ENCODE measurements around the gene HDAC7.

HDAC7 gene

DNA sequence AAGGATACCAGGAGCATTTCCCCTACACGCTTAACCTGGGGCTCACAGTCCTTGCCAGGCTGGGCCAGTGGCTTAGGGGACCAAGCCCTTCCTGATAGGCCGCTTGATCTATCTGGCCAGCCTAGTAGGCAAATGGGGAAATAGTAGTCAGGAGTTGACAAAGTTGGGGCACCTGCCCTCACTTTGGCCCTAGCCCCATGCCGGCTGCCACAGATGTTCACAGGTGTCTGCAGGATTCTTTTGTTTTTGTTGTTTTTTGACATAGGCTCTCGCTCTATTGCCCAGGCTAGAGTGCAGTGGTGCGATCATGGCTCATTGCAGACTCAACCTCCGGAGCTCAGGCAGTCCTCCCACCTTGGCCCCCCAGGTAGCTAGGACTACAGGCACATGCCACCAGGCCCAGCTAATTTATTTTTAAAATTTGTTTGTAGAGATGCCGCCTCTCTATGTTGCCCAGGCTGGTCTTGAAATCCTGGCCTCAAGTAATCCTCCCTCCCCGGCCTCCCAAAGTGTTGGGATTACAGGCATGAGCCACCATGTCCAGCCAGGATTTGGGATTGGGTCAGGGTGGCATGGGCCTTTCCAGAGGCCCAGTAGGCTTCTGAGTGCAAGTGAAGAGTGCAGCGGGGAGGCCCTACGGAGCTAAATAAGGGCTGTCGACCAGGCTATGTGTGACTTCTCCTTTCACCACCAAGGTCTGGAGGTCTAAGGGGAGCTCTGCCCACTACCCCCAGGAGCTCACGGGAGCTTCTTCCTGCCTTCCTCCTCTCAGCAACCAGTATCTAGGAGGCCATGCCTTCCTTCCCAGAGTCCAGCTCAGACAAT, 15.5 kb upstream of the HDAC7 start:
- no peak overlapping the region for H3K9ac ChIP-seq (ENCODE audit: low read length)
- H3K9me3 ChIP-seq (ENCODE audit: control insufficient read depth, low read length), result no peaks in the 10 kb centered on the region
- H3K27me3 ChIP-seq (ENCODE audit: control insufficient read depth, insufficient read depth, low read length), result no peaks in the 10 kb centered on the region
- no peaks in the 10 kb centered on the region for H3K36me3 ChIP-seq (ENCODE audit: control insufficient read depth, insufficient read depth, low read length)
- H3K4me1 ChIP-seq (ENCODE audit: control insufficient read depth, insufficient read depth, low read length), result peaks cover 4% of the 10 kb centered on the region
- no peak overlapping the region for H3K4me3 ChIP-seq (ENCODE audit: low read length)

GRCh38 chr12:47834199-47834903, 14.6 kb upstream of the HDAC7 start:
- H3K9ac ChIP-seq (ENCODE audit: low read length), result no peak overlapping the region
- no peaks in the 10 kb centered on the region for H3K9me3 ChIP-seq (ENCODE audit: control insufficient read depth, low read length)
- no peak overlapping the region for H3K4me3 ChIP-seq (ENCODE audit: low read length)
- no peaks in the 10 kb centered on the region for H3K36me3 ChIP-seq (ENCODE audit: control insufficient read depth, insufficient read depth, low read length)
- H3K27me3 ChIP-seq (ENCODE audit: control insufficient read depth, insufficient read depth, low read length), result no peaks in the 10 kb centered on the region
- H3K4me1 ChIP-seq (ENCODE audit: control insufficient read depth, insufficient read depth, low read length), result peaks cover 8% of the 10 kb centered on the region

DNA sequence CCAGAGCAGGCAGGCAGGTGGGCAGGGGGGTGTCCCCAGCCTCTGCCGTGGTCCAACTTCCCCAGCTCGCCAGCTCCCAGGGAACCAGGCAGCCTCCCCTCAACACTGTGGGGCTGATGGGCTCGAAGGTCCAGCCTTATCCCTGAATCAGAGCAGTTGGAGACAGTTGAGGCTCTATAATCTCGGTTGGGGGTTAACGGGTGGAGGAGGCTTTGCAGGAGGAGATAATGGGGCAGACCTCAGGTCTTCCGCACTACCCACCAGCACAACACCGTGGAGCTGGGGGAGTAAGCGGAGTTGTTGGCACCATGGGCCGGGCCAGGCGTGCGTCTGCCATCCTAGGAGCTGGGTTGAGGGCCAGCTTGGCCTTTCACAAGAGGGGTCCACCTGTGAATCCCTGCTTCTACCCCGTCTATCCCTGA, 13.9 kb upstream of the HDAC7 start:
- no peaks in the 10 kb centered on the region for H3K27me3 ChIP-seq (ENCODE audit: control insufficient read depth, insufficient read depth, low read length)
- no peaks in the 10 kb centered on the region for H3K36me3 ChIP-seq (ENCODE audit: control insufficient read depth, insufficient read depth, low read length)
- H3K9me3 ChIP-seq (ENCODE audit: control insufficient read depth, low read length), result no peaks in the 10 kb centered on the region
- H3K9ac ChIP-seq (ENCODE audit: low read length), result no peak overlapping the region
- no peak overlapping the region for H3K4me3 ChIP-seq (ENCODE audit: low read length)
- peaks cover 15% of the 10 kb centered on the region for H3K4me1 ChIP-seq (ENCODE audit: control insufficient read depth, insufficient read depth, low read length)

DNA sequence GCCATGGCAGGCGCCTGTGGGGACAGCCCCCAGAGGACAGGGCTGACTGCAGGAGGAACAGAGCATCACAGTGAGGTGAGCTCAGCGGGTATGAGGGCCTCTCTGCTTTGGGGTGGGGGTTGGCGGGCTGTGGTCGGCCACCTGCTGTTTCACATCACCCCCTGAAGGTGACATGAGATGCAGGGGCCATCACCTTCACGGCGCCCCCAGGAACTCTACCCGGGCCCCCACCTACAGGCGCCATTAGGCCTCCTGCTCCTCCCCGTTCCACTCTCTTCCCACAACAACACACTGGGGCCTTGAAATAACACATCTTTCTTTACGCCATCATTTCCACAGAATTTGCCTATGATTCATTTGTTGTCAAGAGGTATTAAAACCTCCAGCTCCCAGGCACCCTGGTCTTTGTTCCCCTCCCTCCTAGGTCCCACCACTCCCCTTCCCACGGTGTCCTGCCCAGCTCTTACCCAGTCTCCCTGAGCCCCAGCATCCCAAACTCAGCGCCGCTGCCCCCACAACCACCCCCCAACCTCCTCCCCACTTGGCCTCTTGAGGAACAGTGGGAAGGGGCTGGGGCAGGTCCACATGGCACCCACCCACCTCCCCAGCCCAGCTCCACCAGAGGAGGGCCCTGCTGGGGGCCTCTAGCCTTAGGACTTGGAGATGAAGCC, 12.7 kb upstream of the HDAC7 start:
- H3K4me1 ChIP-seq (ENCODE audit: control insufficient read depth, insufficient read depth, low read length), result peaks cover 16% of the 10 kb centered on the region
- H3K9me3 ChIP-seq (ENCODE audit: control insufficient read depth, low read length), result no peaks in the 10 kb centered on the region
- no peak overlapping the region for H3K4me3 ChIP-seq (ENCODE audit: low read length)
- no peak overlapping the region for H3K9ac ChIP-seq (ENCODE audit: low read length)
- H3K36me3 ChIP-seq (ENCODE audit: control insufficient read depth, insufficient read depth, low read length), result no peaks in the 10 kb centered on the region
- no peaks in the 10 kb centered on the region for H3K27me3 ChIP-seq (ENCODE audit: control insufficient read depth, insufficient read depth, low read length)

GRCh38 chr12:47829584-47829983, 9.9 kb upstream of the HDAC7 start:
- peak overlapping the region; percentile 56 for H3K9ac ChIP-seq (ENCODE audit: low read length)
- H3K27me3 ChIP-seq (ENCODE audit: control insufficient read depth, insufficient read depth, low read length), result no peaks in the 10 kb centered on the region
- peaks cover 36% of the 10 kb centered on the region for H3K4me1 ChIP-seq (ENCODE audit: control insufficient read depth, insufficient read depth, low read length)
- H3K4me3 ChIP-seq (ENCODE audit: low read length), result no peak overlapping the region
- H3K9me3 ChIP-seq (ENCODE audit: control insufficient read depth, low read length), result no peaks in the 10 kb centered on the region
- H3K36me3 ChIP-seq (ENCODE audit: control insufficient read depth, insufficient read depth, low read length), result no peaks in the 10 kb centered on the region

- H3K4me1 ChIP-seq (ENCODE audit: control insufficient read depth, insufficient read depth, low read length), result peaks cover 41% of the 10 kb centered on the region
- peak overlapping the region; percentile 56 for H3K9ac ChIP-seq (ENCODE audit: low read length)
Observed at GRCh38 chr12:47828976-47829482, 9.3 kb upstream of the HDAC7 start.

GRCh38 chr12:47828008-47828975, 8.6 kb upstream of the HDAC7 start:
- no peaks in the 10 kb centered on the region for H3K36me3 ChIP-seq (ENCODE audit: control insufficient read depth, insufficient read depth, low read length)
- H3K27me3 ChIP-seq (ENCODE audit: control insufficient read depth, insufficient read depth, low read length), result no peaks in the 10 kb centered on the region
- H3K9me3 ChIP-seq (ENCODE audit: control insufficient read depth, low read length), result no peaks in the 10 kb centered on the region
- H3K4me3 ChIP-seq (ENCODE audit: low read length), result no peak overlapping the region
- no peak overlapping the region for H3K9ac ChIP-seq (ENCODE audit: low read length)
- peaks cover 42% of the 10 kb centered on the region for H3K4me1 ChIP-seq (ENCODE audit: control insufficient read depth, insufficient read depth, low read length)

More at GRCh38 chr12:47828976-47829482, 9.3 kb upstream of the HDAC7 start:
- H3K27me3 ChIP-seq (ENCODE audit: control insufficient read depth, insufficient read depth, low read length), result no peaks in the 10 kb centered on the region
- H3K36me3 ChIP-seq (ENCODE audit: control insufficient read depth, insufficient read depth, low read length), result no peaks in the 10 kb centered on the region
- no peaks in the 10 kb centered on the region for H3K9me3 ChIP-seq (ENCODE audit: control insufficient read depth, low read length)
- H3K4me3 ChIP-seq (ENCODE audit: low read length), result no peak overlapping the region

- Histone ChIP-seq H3K9me3 (ENCODE audit: control insufficient read depth, low read length) (no peaks in the 10 kb centered on the region), H3K9ac (ENCODE audit: low read length) (peak overlapping the region; percentile 23), H3K27me3 (ENCODE audit: control insufficient read depth, insufficient read depth, low read length) (no peaks in the 10 kb centered on the region), H3K4me1 (ENCODE audit: control insufficient read depth, insufficient read depth, low read length) (peaks cover 70% of the 10 kb centered on the region), H3K4me3 (ENCODE audit: low read length) (no peak overlapping the region), H3K36me3 (ENCODE audit: control insufficient read depth, insufficient read depth, low read length) (no peaks in the 10 kb centered on the region)
Observed at GRCh38 chr12:47825173-47825639, 5.5 kb upstream of the HDAC7 start.

GRCh38 chr12:47824635-47825034, 4.9 kb upstream of the HDAC7 start:
- Histone ChIP-seq H3K4me3 (ENCODE audit: low read length) (no peak overlapping the region), H3K36me3 (ENCODE audit: control insufficient read depth, insufficient read depth, low read length) (no peaks in the 10 kb centered on the region), H3K9ac (ENCODE audit: low read length) (no peak overlapping the region), H3K4me1 (ENCODE audit: control insufficient read depth, insufficient read depth, low read length) (peaks cover 71% of the 10 kb centered on the region), H3K27me3 (ENCODE audit: control insufficient read depth, insufficient read depth, low read length) (no peaks in the 10 kb centered on the region), H3K9me3 (ENCODE audit: control insufficient read depth, low read length) (no peaks in the 10 kb centered on the region)

DNA sequence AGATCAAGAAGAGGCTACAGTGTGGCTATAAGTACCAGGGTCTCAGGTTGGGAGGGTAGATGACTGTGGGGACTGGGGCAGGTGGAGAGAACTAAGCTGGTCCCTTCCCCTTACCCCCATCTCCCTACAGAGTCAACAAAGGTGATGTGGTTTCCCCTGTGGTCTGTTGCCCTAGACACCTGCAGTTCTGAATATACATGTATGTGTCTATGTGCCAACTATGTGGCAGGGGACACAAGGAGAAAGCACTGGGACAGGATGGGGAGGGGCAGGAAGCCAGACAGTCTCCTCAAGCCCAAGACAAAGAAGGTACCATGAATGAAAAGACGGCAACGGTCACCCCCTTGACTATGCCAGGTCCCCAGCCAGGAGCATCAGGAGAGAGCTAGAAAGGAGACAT, 4.5 kb upstream of the HDAC7 start:
- Histone ChIP-seq H3K4me3 (ENCODE audit: low read length) (no peak overlapping the region), H3K4me1 (ENCODE audit: control insufficient read depth, insufficient read depth, low read length) (peaks cover 66% of the 10 kb centered on the region), H3K9ac (ENCODE audit: low read length) (no peak overlapping the region), H3K36me3 (ENCODE audit: control insufficient read depth, insufficient read depth, low read length) (no peaks in the 10 kb centered on the region), H3K27me3 (ENCODE audit: control insufficient read depth, insufficient read depth, low read length) (no peaks in the 10 kb centered on the region), H3K9me3 (ENCODE audit: control insufficient read depth, low read length) (no peaks in the 10 kb centered on the region)

DNA sequence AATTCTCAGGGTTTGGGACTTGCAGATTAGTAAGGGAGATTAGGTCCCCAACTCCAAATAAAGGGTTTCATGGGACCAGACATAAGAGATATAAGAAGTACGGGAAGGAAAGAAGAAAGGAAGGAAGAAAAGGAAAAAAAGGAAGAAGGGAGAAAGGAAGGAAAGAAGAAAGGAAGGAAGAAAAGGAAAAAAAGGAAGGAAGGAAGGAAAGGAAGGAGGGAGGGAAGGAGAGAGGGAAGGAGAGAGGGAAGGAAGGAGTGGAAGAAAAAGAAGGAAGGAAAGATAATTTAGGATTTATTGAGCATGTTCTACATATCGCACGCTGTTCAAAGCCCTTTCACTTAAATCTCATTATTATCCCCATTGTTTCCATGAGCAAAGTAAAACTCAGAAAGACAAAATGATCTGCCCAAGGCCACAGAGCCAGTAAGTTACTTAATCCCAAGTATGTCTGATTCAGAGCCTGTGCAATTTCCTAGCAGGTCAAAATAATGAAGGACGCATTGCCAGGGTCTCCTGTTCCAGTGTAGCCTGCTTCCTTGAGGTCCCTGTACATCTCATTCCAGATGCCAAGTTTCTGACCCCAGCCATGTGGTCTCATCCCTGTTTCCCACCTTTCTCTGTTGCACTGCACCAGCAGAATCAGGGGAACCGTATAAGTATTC, 3.9 kb upstream of the HDAC7 start:
- Histone ChIP-seq H3K9ac (ENCODE audit: low read length) (no peak overlapping the region), H3K9me3 (ENCODE audit: control insufficient read depth, low read length) (no peaks in the 10 kb centered on the region), H3K4me3 (ENCODE audit: low read length) (no peak overlapping the region), H3K4me1 (ENCODE audit: control insufficient read depth, insufficient read depth, low read length) (peaks cover 67% of the 10 kb centered on the region), H3K36me3 (ENCODE audit: control insufficient read depth, insufficient read depth, low read length) (no peaks in the 10 kb centered on the region), H3K27me3 (ENCODE audit: control insufficient read depth, insufficient read depth, low read length) (no peaks in the 10 kb centered on the region)
